Type B pancreatic cell (in vitro differentiated cells): ENCODE data around the gene ZNF292. TPM values are rescaled to one million over a fixed set of nuclear protein-coding genes. Genes with fewer than 3 reads are reported as not detected.
"Not testable (repeated sequence)": the region's sequence is repeated elsewhere in the genome, so short reads cannot be mapped to it uniquely, and the experiment has no call there.

Experiments used
- DNase-seq: peaks from one replicate; pipeline ENCODE4 v3.0.0; 2021; ENCODE audit warnings: mixed read lengths; ENCODE audit not compliant: unreplicated experiment; ENCODE audit errors: extremely low spot score
- H3K27ac Mint-ChIP-seq: 2 replicates; pipeline ENCODE4 v1.8.0; 2021; ENCODE audit warnings: mild to moderate bottlenecking, mixed read lengths
- H3K27me3 Mint-ChIP-seq: 2 replicates; pipeline ENCODE4 v1.8.0; 2021; ENCODE audit warnings: mixed read lengths
- H3K36me3 Mint-ChIP-seq: 2 replicates; pipeline ENCODE4 v1.8.0; 2021; ENCODE audit warnings: mixed read lengths
- H3K4me1 Mint-ChIP-seq: one replicate; pipeline ENCODE4 v1.8.0; 2021; ENCODE audit warnings: mixed read lengths; ENCODE audit not compliant: unreplicated experiment
- H3K4me3 Mint-ChIP-seq: 2 replicates; pipeline ENCODE4 v1.8.0; 2021; ENCODE audit warnings: mild to moderate bottlenecking, mixed read lengths
- H3K9me3 Mint-ChIP-seq: 2 replicates; pipeline ENCODE4 v1.8.0; 2021; ENCODE audit warnings: mixed read lengths
- CTCF ChIP-seq: fragments of 200-600 bp; sonication (generic); conservative IDR thresholded peaks from 2 replicates; pipeline ENCODE4 v1.5.0; 2021; ENCODE audit warnings: antibody characterized with exemption, mild to moderate bottlenecking
- total RNA-seq: library from RNA; stranded (reverse); gene quantifications from 2 replicates; pipeline ENCODE4 v1.2.1, GENCODE V29; 2021; ENCODE audit warnings: low replicate concordance

ZNF292 gene
- total RNA-seq, 1 donor from 2014 or later: 61.1 TPM

- Mint-ChIP-seq H3K4me3 (no peak overlapping the region), H3K27ac (no peak overlapping the region), H3K9me3 (peaks cover 6% of the 10 kb centered on the region), H3K27me3 (peaks cover 44% of the 10 kb centered on the region), H3K36me3 (no peaks in the 10 kb centered on the region), H3K4me1 (no peaks in the 10 kb centered on the region)
- DNase-seq: no peak
- TF ChIP-seq CTCF: peak; percentile 73
These were observed 16.1 kb upstream of the ZNF292 start for GRCh38 chr6:87139236-87139635.

DNA sequence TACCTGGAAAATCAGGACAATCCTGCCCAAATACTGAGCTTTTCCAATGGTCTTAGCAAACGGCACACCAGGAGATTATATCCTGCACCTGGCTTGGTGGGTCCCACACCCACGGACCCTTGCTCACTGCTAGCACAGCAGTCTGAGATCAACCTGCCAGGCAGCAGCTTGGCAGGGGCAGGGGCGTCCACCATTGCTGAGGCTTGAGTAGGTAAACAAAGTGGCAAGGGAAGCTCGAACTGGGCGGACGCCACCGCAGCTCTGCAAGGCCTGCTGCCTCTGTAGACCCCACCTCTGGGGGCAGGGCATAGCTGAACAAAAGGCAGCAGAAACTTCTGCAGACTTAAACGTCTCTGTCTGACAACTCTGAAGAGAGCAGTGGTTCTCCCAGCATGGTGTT is 15.4 kb upstream of the ZNF292 start:
- H3K4me1 Mint-ChIP-seq, H3K36me3 Mint-ChIP-seq, DNase-seq, H3K27ac Mint-ChIP-seq, H3K4me3 Mint-ChIP-seq, H3K9me3 Mint-ChIP-seq: not testable (repeated sequence)
- peaks cover 45% of the 10 kb centered on the region for H3K27me3 Mint-ChIP-seq

DNA sequence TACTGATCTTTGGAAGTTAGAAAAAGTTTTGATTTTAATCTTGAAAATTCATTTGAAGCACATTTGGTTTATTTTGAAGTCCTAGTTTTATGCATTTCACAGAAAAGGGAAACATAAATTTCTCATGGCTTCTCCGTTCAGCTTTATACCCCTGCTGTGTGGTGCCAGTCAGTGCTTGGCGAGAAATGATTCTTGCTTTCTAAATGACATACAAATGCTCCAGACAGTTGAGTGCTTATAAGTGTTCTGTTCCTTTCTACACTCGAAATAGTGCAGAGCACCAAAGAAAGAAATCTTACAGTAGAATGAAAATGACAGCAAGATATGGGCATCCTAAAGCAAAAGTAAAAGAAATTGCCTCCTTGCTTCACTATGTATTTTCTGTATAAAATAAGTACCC is 9.0 kb upstream of the ZNF292 start:
- no peak for DNase-seq
- H3K4me1 Mint-ChIP-seq: no peaks in the 10 kb centered on the region
- no peaks in the 10 kb centered on the region for H3K36me3 Mint-ChIP-seq
- H3K4me3 Mint-ChIP-seq: no peak overlapping the region
- H3K27me3 Mint-ChIP-seq: peaks cover 42% of the 10 kb centered on the region
- no peaks in the 10 kb centered on the region for H3K9me3 Mint-ChIP-seq
- no peak overlapping the region for H3K27ac Mint-ChIP-seq
- no peak for TF ChIP-seq CTCF

DNA sequence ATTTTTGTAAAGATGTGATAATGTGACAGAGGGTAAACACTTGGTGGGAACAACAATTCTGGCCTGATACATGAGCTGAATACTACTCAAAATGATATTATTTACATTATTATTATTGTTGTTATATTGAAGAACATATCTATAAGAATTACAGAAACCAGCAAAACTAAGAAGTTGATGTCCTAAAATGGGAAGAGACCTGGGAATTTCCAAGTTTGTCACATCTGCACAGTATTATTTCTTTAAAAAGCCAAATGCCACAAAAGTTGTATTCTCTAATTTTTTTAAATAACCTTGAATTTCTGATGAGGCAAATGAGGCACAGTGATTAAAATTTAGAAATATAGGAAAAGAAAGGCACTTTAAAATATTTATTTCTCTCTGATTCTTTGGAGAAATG is 5.0 kb upstream of the ZNF292 start:
- no peak overlapping the region for H3K27ac Mint-ChIP-seq
- no peaks in the 10 kb centered on the region for H3K36me3 Mint-ChIP-seq
- TF ChIP-seq CTCF: no peak
- H3K4me1 Mint-ChIP-seq: peaks cover 22% of the 10 kb centered on the region
- no peak for DNase-seq
- no peak overlapping the region for H3K4me3 Mint-ChIP-seq
- H3K27me3 Mint-ChIP-seq: peaks cover 18% of the 10 kb centered on the region
- no peaks in the 10 kb centered on the region for H3K9me3 Mint-ChIP-seq

- no peak for DNase-seq
- Mint-ChIP-seq H3K27me3 (peaks cover 13% of the 10 kb centered on the region), H3K4me1 (peaks cover 23% of the 10 kb centered on the region), H3K4me3 (peak overlapping the region; percentile 90), H3K36me3 (no peaks in the 10 kb centered on the region), H3K9me3 (no peaks in the 10 kb centered on the region), H3K27ac (peak overlapping the region; percentile 29)
- no peak for TF ChIP-seq CTCF
These were observed 3.9 kb upstream of the ZNF292 start for GRCh38 chr6:87151471-87151780.

GRCh38 chr6:87151781-87152525 is 3.4 kb upstream of the ZNF292 start:
- H3K4me3 Mint-ChIP-seq: peak overlapping the region; percentile 90
- no peaks in the 10 kb centered on the region for H3K9me3 Mint-ChIP-seq
- H3K27me3 Mint-ChIP-seq: peaks cover 13% of the 10 kb centered on the region
- DNase-seq: peak; percentile 78
- H3K36me3 Mint-ChIP-seq: no peaks in the 10 kb centered on the region
- H3K27ac Mint-ChIP-seq: peak overlapping the region; percentile 79
- H3K4me1 Mint-ChIP-seq: peaks cover 28% of the 10 kb centered on the region
- no peak for TF ChIP-seq CTCF
